Activated B cell treated with CpG ODN at 0.5 μM for 24 hours (primary cell): Measurements from ENCODE around the gene KIF3B. TPM values are rescaled to one million over a fixed set of nuclear protein-coding genes. Genes with fewer than 3 reads are reported as not detected.

ENCODE experiments used
- ATAC-seq: fragments of 200-7000 bp; cut with Tn5 transposase; one replicate; pipeline ENCODE4 v1.10.0; 2021; ENCODE audit warnings: low read depth, mild to moderate bottlenecking, moderate library complexity
- CTCF ChIA-PET: fragments of 350-600 bp; sonication (Branson Sonifier 250); formaldehyde crosslinking; loops from one replicate; lab custom pipeline; 2021; ENCODE audit warnings: antibody characterized with exemption; lab: Charles Lee
- POLR2A ChIA-PET: fragments of 350-600 bp; sonication (Branson Sonifier 250); formaldehyde crosslinking; loops from one replicate; lab custom pipeline; 2021; ENCODE audit warnings: antibody characterized with exemption; lab: Charles Lee
- DNase-seq: peaks from one replicate; pipeline ENCODE4 v3.0.0; 2022
- H3K27ac Mint-ChIP-seq: one replicate; pipeline ENCODE4 v1.8.0; 2020; ENCODE audit warnings: mixed read lengths
- H3K27me3 Mint-ChIP-seq: one replicate; pipeline ENCODE4 v1.8.0; 2021; ENCODE audit warnings: mixed read lengths
- H3K36me3 Mint-ChIP-seq: one replicate; pipeline ENCODE4 v1.8.0; 2021; ENCODE audit warnings: low read depth, mixed read lengths
- H3K4me1 Mint-ChIP-seq: one replicate; pipeline ENCODE4 v1.8.0; 2021; ENCODE audit warnings: mixed read lengths
- H3K4me3 Mint-ChIP-seq: one replicate; pipeline ENCODE4 v1.8.0; 2020; ENCODE audit warnings: mild to moderate bottlenecking, mixed read lengths
- H3K9me3 Mint-ChIP-seq: one replicate; pipeline ENCODE4 v1.8.0; 2020; ENCODE audit warnings: mixed read lengths
- CTCF ChIP-seq: fragments of 200-600 bp; IDR thresholded peaks from one replicate; pipeline ENCODE4 v1.8.0; 2022; ENCODE audit warnings: antibody characterized with exemption, mild to moderate bottlenecking
- intact Hi-C: fragments of 100-400 bp; cut with micrococcal nuclease; formaldehyde crosslinking; loops from one replicate; pipeline ENCODE4 v1.15.1; 2024
- total RNA-seq: library from RNA; stranded (reverse); gene quantifications from 2 replicates; pipeline ENCODE4 v1.2.3, GENCODE V29; 2022

KIF3B gene
- total RNA-seq, 1 donor from 2014 or later, result 28.4 TPM

- TF ChIP-seq CTCF, result no peak
- Mint-ChIP-seq H3K4me3 (no peak overlapping the region), H3K27ac (no peak overlapping the region), H3K9me3 (no peaks in the 10 kb centered on the region), H3K27me3 (no peaks in the 10 kb centered on the region), H3K4me1 (peaks cover 24% of the 10 kb centered on the region), H3K36me3 (peaks cover 24% of the 10 kb centered on the region)
- intact Hi-C loops, result no loop called here
- ChIA-PET CTCF (no interaction called here), POLR2A (interaction anchor here (0.6 kb wide), 2 partner anchors 20 to 427 kb away, joined by 3 to 6 read pairs; no protein-coding TSS in a partner anchor)
- DNase-seq, result no peak
- ATAC-seq, result no peak
These were observed 23.2 kb downstream of the KIF3B start for GRCh38 chr20:32300647-32301046.

GRCh38 chr20:32301719-32302506 is 24.5 kb downstream of the KIF3B start:
- H3K4me1 Mint-ChIP-seq, result peaks cover 17% of the 10 kb centered on the region
- H3K27me3 Mint-ChIP-seq, result no peaks in the 10 kb centered on the region
- no peak overlapping the region for H3K27ac Mint-ChIP-seq
- no peak for TF ChIP-seq CTCF
- peaks cover 23% of the 10 kb centered on the region for H3K36me3 Mint-ChIP-seq
- no peak overlapping the region for H3K4me3 Mint-ChIP-seq
- DNase-seq, result no peak
- POLR2A ChIA-PET, result interaction anchor here (0.6 kb wide), 2 partner anchors 9 kb away, joined by 3 to 6 read pairs; no protein-coding TSS in a partner anchor
- intact Hi-C loops, result no loop called here
- no peak for ATAC-seq
- CTCF ChIA-PET, result no interaction called here
- H3K9me3 Mint-ChIP-seq, result no peaks in the 10 kb centered on the region

- ChIA-PET POLR2A (interaction anchor here (0.6 kb wide), 2 partner anchors 9 kb away, joined by 3 to 6 read pairs; no protein-coding TSS in a partner anchor), CTCF (no interaction called here)
- H3K9me3 Mint-ChIP-seq, result no peaks in the 10 kb centered on the region
- H3K36me3 Mint-ChIP-seq, result peaks cover 25% of the 10 kb centered on the region
- H3K27me3 Mint-ChIP-seq, result no peaks in the 10 kb centered on the region
- ATAC-seq (no peak), DNase-seq (no peak)
- no peak overlapping the region for H3K4me3 Mint-ChIP-seq
- no peak overlapping the region for H3K27ac Mint-ChIP-seq
- H3K4me1 Mint-ChIP-seq, result peaks cover 12% of the 10 kb centered on the region
- TF ChIP-seq CTCF, result no peak
- intact Hi-C loops, result no loop called here
These were observed 25.0 kb downstream of the KIF3B start for GRCh38 chr20:32302507-32302872.

- DNase-seq (no peak), ATAC-seq (no peak)
- no peak for TF ChIP-seq CTCF
- intact Hi-C loops, result no loop called here
- ChIA-PET POLR2A (no interaction called here), CTCF (no interaction called here)
- Mint-ChIP-seq H3K4me3 (no peak overlapping the region), H3K36me3 (peaks cover 26% of the 10 kb centered on the region), H3K4me1 (peaks cover 3% of the 10 kb centered on the region), H3K9me3 (no peaks in the 10 kb centered on the region), H3K27ac (no peak overlapping the region), H3K27me3 (no peaks in the 10 kb centered on the region)
These were observed 26.8 kb downstream of the KIF3B start for GRCh38 chr20:32304131-32304746.

GRCh38 chr20:32312718-32313424 is 35.4 kb downstream of the KIF3B start:
- Mint-ChIP-seq H3K4me1 (no peaks in the 10 kb centered on the region), H3K27me3 (no peaks in the 10 kb centered on the region), H3K9me3 (no peaks in the 10 kb centered on the region), H3K4me3 (no peak overlapping the region), H3K27ac (no peak overlapping the region), H3K36me3 (peaks cover 68% of the 10 kb centered on the region)
- CTCF ChIA-PET, result no interaction called here
- intact Hi-C loops, result no loop called here
- POLR2A ChIA-PET, result no interaction called here
- no peak for DNase-seq
- ATAC-seq, result no peak
- no peak for TF ChIP-seq CTCF
